Trophoblast cell (in vitro differentiated cells and primary cell): ENCODE data around the gene GDPD5.

Experiments
- DNase-seq, 2 donors: peaks; one replicate each; pipeline ENCODE4 v3.0.0-alpha.2; 2016
- H2AFZ ChIP-seq: 2 replicates; pipeline ENCODE4 v1.6.1; 2013; ENCODE audit warnings: low read length, moderate library complexity, mild to moderate bottlenecking; ENCODE audit not compliant: insufficient read depth, poor library complexity
- H2AK5ac ChIP-seq: 2 replicates; pipeline ENCODE4 v1.6.1; 2013; ENCODE audit warnings: mild to moderate bottlenecking, low read length
- H2BK120ac ChIP-seq: 2 replicates; pipeline ENCODE4 v1.6.1; 2013; ENCODE audit warnings: low read length, mild to moderate bottlenecking, moderate library complexity; ENCODE audit not compliant: insufficient read depth, poor library complexity
- H2BK12ac ChIP-seq: 2 replicates; pipeline ENCODE4 v1.6.1; 2013; ENCODE audit warnings: mild to moderate bottlenecking, low read length, moderate library complexity
- H2BK5ac ChIP-seq: 2 replicates; pipeline ENCODE4 v1.6.1; 2013; ENCODE audit warnings: low read length, low read depth, moderate library complexity, mild to moderate bottlenecking; ENCODE audit not compliant: poor library complexity
- H3K14ac ChIP-seq: 2 replicates; pipeline ENCODE4 v1.6.1; 2013; ENCODE audit warnings: mild to moderate bottlenecking, low read length
- H3K18ac ChIP-seq: 2 replicates; pipeline ENCODE4 v1.6.1; 2013; ENCODE audit warnings: mild to moderate bottlenecking, low read length
- H3K23ac ChIP-seq: 2 replicates; pipeline ENCODE4 v1.6.1; 2013; ENCODE audit warnings: low read length
- H3K27ac ChIP-seq: 2 replicates; pipeline ENCODE4 v1.5.1; 2013; ENCODE audit warnings: low read depth, mild to moderate bottlenecking, inconsistent platforms, low read length, moderate library complexity
- H3K27me3 ChIP-seq: 2 replicates; pipeline ENCODE4 v1.6.1; 2013; ENCODE audit warnings: inconsistent platforms, mild to moderate bottlenecking, low read length, moderate library complexity; ENCODE audit not compliant: insufficient read depth
- H3K36me3 ChIP-seq, 2 experiments: 1 replicate in 1 of 2; 2 replicates in 1 of 2; pipeline ENCODE4 v1.6.1; 2013; ENCODE audit warnings: low read length in 2 of 2, mild to moderate bottlenecking in 2 of 2, moderate library complexity in 1 of 2; ENCODE audit not compliant: insufficient read depth in 2 of 2, control insufficient read depth in 1 of 2
- H3K4ac ChIP-seq: 2 replicates; pipeline ENCODE4 v1.6.1; 2013; ENCODE audit warnings: low read depth, mild to moderate bottlenecking, low read length, moderate library complexity
- H3K4me1 ChIP-seq, 2 experiments: 1 replicate in 1 of 2; 2 replicates in 1 of 2; pipeline ENCODE4 v1.6.1; 2013; ENCODE audit warnings: low read length in 2 of 2, mild to moderate bottlenecking in 2 of 2, moderate library complexity in 1 of 2; ENCODE audit not compliant: insufficient read depth in 2 of 2, control insufficient read depth in 1 of 2
- H3K4me2 ChIP-seq: 2 replicates; pipeline ENCODE4 v1.6.1; 2013; ENCODE audit warnings: inconsistent platforms, mild to moderate bottlenecking, low read length, moderate library complexity
- H3K4me3 ChIP-seq: 2 replicates; pipeline ENCODE4 v1.5.1; 2013; ENCODE audit warnings: mild to moderate bottlenecking, low read depth, low read length, inconsistent platforms
- H3K79me1 ChIP-seq: one replicate; pipeline ENCODE4 v1.6.1; 2013; ENCODE audit warnings: low read length
- H3K79me2 ChIP-seq: 2 replicates; pipeline ENCODE4 v1.6.1; 2013; ENCODE audit warnings: low read length, mild to moderate bottlenecking; ENCODE audit not compliant: control insufficient read depth, insufficient read depth, poor library complexity
- H3K9ac ChIP-seq: 2 replicates; pipeline ENCODE4 v1.6.1; 2013; ENCODE audit warnings: mild to moderate bottlenecking, low read length
- H3K9me3 ChIP-seq: 2 replicates; pipeline ENCODE4 v1.6.1; 2013; ENCODE audit warnings: low read depth, mild to moderate bottlenecking, control low read depth, inconsistent platforms, low read length; ENCODE audit not compliant: insufficient read depth
- H4K12ac ChIP-seq: 2 replicates; pipeline ENCODE4 v1.6.1; 2013; ENCODE audit warnings: low read depth, mild to moderate bottlenecking, low read length, moderate library complexity
- H4K8ac ChIP-seq: 2 replicates; pipeline ENCODE4 v1.6.1; 2013; ENCODE audit warnings: low read depth, mild to moderate bottlenecking, low read length, moderate library complexity
- H4K91ac ChIP-seq: one replicate; pipeline ENCODE4 v1.6.1; 2013; ENCODE audit warnings: low read depth, mild to moderate bottlenecking, low read length, moderate library complexity
- WGBS: extraction: QIAGEN DNeasy Blood & Tissue Kit; methylation state at CpG from one replicate; pipeline ENCODE4 v1.1.7; 2013; ENCODE audit warnings: missing lambda C conversion rate; ENCODE audit not compliant: insufficient read length, insufficient coverage; ENCODE audit errors: extremely low coverage; 5-methylcytosine and 5-hydroxymethylcytosine counted together

The GDPD5 gene

GRCh38 chr11:75436806-75437205 lies 88.9 kb downstream of the GDPD5 start:
- Histone ChIP-seq H3K27me3 (peaks cover 17% of the 10 kb centered on the region), H2BK12ac (no peak overlapping the region), H3K4ac (no peak overlapping the region), H2AFZ (no peak overlapping the region), H3K23ac (no peak overlapping the region), H2BK5ac (no peak overlapping the region), H2AK5ac (no peak overlapping the region), H3K4me1 (no peaks in the 10 kb centered on the region), H4K12ac (no peak overlapping the region), H3K4me3 (no peak overlapping the region), H3K27ac (no peak overlapping the region), H3K14ac (no peak overlapping the region), H3K79me1 (no peaks in the 10 kb centered on the region), H3K36me3 (no peaks in the 10 kb centered on the region), H2BK120ac (no peak overlapping the region), H4K8ac (no peak overlapping the region), H3K9ac (no peak overlapping the region), H3K18ac (no peak overlapping the region), H3K79me2 (no peaks in the 10 kb centered on the region), H3K4me2 (no peak overlapping the region), H4K91ac (no peak overlapping the region), H3K9me3 (peaks cover 5% of the 10 kb centered on the region)
- WGBS = no CpG with 5 or more reads among the region's 9 CpGs
- no peak for DNase-seq

DNA sequence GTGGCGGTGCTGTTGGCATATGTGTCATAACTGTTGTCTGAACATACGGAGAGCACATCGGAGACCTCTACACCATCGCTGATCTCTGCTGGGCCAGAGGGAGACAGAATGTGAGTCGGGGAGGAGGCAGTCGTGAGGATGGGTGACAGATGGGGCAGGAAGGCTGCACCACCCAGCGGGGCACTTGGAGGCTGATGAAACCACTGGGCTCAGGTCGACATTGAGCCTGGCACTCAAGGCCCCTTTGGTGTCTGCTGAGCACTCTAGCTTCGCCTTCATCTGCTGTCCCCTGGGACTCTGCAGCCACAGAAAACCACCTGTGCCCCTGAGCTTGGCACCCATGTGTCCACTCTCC lies 90.2 kb downstream of the GDPD5 start:
- H2BK12ac ChIP-seq = no peak overlapping the region

DNA sequence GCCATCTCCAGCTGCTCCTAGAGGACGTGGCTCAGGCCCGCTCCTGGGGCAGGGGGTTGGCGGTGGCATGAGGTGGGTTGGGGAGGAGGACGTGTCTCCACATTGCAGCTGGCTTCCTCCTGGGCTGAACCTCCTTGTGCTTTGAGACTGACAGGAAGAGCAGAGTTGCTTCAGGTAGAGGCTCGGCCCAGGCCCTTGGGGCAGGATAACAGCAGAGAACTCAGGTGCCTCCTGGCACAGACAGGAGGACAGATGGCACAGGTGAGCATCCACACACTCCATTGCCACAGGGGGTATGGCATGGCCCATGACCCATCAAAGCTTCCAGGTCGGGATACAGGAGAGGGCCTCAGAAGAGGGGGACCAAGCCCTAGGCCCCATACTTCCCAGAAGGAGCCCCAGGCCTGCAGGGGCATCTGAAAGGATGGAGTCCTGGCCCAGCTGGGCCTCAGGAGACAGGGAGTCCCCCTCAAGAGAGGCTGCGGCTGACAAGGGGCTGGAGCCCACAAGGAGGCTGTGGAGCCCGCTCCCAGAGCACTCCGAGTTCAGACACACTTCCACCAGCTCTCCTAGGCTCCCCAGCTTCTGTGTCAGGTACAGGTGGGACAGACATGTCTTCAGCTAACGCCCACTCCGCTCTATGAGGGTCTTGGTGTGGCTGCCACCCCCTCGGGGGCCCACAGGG lies 90.7 kb downstream of the GDPD5 start:
- peaks cover 35% of the 10 kb centered on the region for H3K27me3 ChIP-seq
- no peak overlapping the region for H2BK12ac ChIP-seq
- no peaks in the 10 kb centered on the region for H3K36me3 ChIP-seq
- H2BK5ac ChIP-seq = no peak overlapping the region
- H3K9me3 ChIP-seq = peaks cover 12% of the 10 kb centered on the region
- no peak overlapping the region for H3K18ac ChIP-seq
- no peak overlapping the region for H3K27ac ChIP-seq
- no peak overlapping the region for H4K12ac ChIP-seq
- DNase-seq = no peak
- H3K79me1 ChIP-seq = no peaks in the 10 kb centered on the region
- H4K8ac ChIP-seq = no peak overlapping the region
- H3K9ac ChIP-seq = no peak overlapping the region
- peaks cover 4 to 5% of the 10 kb centered on the region in 2 experiments for H3K4me1 ChIP-seq
- H3K4me2 ChIP-seq = no peak overlapping the region
- H2AFZ ChIP-seq = no peak overlapping the region
- no peak overlapping the region for H2AK5ac ChIP-seq
- no peaks in the 10 kb centered on the region for H3K79me2 ChIP-seq
- no CpG with 5 or more reads among the region's 12 CpGs for WGBS
- H3K23ac ChIP-seq = no peak overlapping the region
- no peak overlapping the region for H3K4me3 ChIP-seq
- no peak overlapping the region for H2BK120ac ChIP-seq
- no peak overlapping the region for H3K14ac ChIP-seq
- H4K91ac ChIP-seq = no peak overlapping the region
- no peak overlapping the region for H3K4ac ChIP-seq

More for the DNA sequence above, 90.2 kb downstream of the GDPD5 start:
- Histone ChIP-seq H4K12ac (no peak overlapping the region), H3K79me1 (no peaks in the 10 kb centered on the region), H2BK120ac (no peak overlapping the region), H3K18ac (no peak overlapping the region), H3K9me3 (peaks cover 8% of the 10 kb centered on the region), H3K14ac (no peak overlapping the region), H3K4me2 (no peak overlapping the region), H3K79me2 (no peaks in the 10 kb centered on the region), H2BK5ac (no peak overlapping the region), H4K8ac (no peak overlapping the region), H3K23ac (no peak overlapping the region), H3K27ac (no peak overlapping the region), H3K4ac (no peak overlapping the region), H4K91ac (no peak overlapping the region), H2AK5ac (no peak overlapping the region), H2AFZ (no peak overlapping the region), H3K4me3 (no peak overlapping the region), H3K4me1 (no peaks in the 10 kb centered on the region), H3K36me3 (no peaks in the 10 kb centered on the region), H3K27me3 (peaks cover 30% of the 10 kb centered on the region), H3K9ac (no peak overlapping the region)
- no CpG with 5 or more reads among the region's 9 CpGs for WGBS
- no peak for DNase-seq

- H3K4me1 ChIP-seq = peaks cover 10% of the 10 kb centered on the region in 2 experiments
- no peak overlapping the region for H4K12ac ChIP-seq
Observed at GRCh38 chr11:75434051-75434450, 91.7 kb downstream of the GDPD5 start.

More at GRCh38 chr11:75434051-75434450, 91.7 kb downstream of the GDPD5 start:
- H3K27ac ChIP-seq = no peak overlapping the region
- no peaks in the 10 kb centered on the region for H3K79me2 ChIP-seq
- no peak overlapping the region for H2BK5ac ChIP-seq
- H4K8ac ChIP-seq = no peak overlapping the region
- H3K27me3 ChIP-seq = peaks cover 43% of the 10 kb centered on the region
- peaks cover 21% of the 10 kb centered on the region for H3K9me3 ChIP-seq
- H3K4me2 ChIP-seq = no peak overlapping the region
- no peak overlapping the region for H2BK12ac ChIP-seq
- H3K4me3 ChIP-seq = no peak overlapping the region
- no peak overlapping the region for H2AK5ac ChIP-seq
- H2AFZ ChIP-seq = no peak overlapping the region
- no peak overlapping the region for H3K9ac ChIP-seq
- no CpG with 5 or more reads among the region's 4 CpGs for whole genome bisulfite sequencing
- no peaks in the 10 kb centered on the region for H3K79me1 ChIP-seq
- H3K18ac ChIP-seq = no peak overlapping the region
- H3K4ac ChIP-seq = no peak overlapping the region
- DNase-seq = no peak
- no peak overlapping the region for H3K23ac ChIP-seq
- H4K91ac ChIP-seq = no peak overlapping the region
- H3K14ac ChIP-seq = no peak overlapping the region
- H2BK120ac ChIP-seq = no peak overlapping the region
- peaks cover 0 to 2% of the 10 kb centered on the region in 2 experiments for H3K36me3 ChIP-seq
